DLD1 (cell line): ENCODE measurements around the gene RERE.

Experiments
- in situ Hi-C: cut with HindIII; loops from 2 replicates; pipeline ENCODE4 v1.10.0; 2017; ENCODE audit warnings: low sequenced_read_pairs

The RERE gene

GRCh38 chr1:8361198-8361849, 456.1 kb downstream of the RERE start:
- in situ Hi-C loops = no loop called here

DNA sequence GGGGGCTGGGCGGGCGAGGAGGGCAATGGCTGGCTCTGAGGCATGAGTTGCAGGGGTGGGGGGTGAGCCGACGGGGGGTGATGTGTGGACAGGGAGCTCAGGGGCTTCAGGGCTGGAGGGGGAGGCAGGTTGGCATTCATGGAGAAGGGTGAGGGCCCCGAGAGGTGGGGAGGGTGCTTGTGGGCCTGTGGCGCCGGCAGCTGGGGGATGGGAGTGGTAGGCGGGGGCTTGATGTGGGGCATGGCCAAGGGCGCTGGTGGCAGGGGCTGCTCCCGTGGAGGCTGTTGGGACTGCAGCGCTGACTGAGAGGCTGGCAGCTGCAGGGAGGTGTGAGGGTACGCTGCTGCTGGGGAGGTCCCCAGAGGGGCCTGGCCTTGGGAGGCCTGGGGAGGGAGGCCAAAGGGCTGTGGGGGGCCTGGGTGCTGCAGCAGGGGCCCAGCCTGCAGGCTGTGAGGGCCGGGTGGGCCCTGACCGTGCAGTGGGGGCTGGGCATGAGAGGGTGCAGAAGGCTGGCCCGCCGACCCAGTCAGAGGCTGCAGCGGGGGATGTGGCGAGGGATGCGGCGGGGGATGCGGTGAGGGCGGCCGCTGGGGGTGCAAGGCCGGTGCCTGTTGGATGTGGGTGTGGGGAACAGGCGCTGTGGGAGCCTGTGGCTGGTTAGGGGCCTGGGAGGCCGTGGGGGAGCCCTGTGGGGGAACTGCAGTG, 456.8 kb downstream of the RERE start:
- in situ Hi-C loops = no loop called here

- in situ Hi-C loops = no loop called here
Observed at GRCh38 chr1:8359617-8360481, 457.6 kb downstream of the RERE start.

- in situ Hi-C loops = no loop called here
Observed at GRCh38 chr1:8358897-8359616, 458.4 kb downstream of the RERE start.

GRCh38 chr1:8358241-8358896, 459.1 kb downstream of the RERE start:
- in situ Hi-C loops = no loop called here

DNA sequence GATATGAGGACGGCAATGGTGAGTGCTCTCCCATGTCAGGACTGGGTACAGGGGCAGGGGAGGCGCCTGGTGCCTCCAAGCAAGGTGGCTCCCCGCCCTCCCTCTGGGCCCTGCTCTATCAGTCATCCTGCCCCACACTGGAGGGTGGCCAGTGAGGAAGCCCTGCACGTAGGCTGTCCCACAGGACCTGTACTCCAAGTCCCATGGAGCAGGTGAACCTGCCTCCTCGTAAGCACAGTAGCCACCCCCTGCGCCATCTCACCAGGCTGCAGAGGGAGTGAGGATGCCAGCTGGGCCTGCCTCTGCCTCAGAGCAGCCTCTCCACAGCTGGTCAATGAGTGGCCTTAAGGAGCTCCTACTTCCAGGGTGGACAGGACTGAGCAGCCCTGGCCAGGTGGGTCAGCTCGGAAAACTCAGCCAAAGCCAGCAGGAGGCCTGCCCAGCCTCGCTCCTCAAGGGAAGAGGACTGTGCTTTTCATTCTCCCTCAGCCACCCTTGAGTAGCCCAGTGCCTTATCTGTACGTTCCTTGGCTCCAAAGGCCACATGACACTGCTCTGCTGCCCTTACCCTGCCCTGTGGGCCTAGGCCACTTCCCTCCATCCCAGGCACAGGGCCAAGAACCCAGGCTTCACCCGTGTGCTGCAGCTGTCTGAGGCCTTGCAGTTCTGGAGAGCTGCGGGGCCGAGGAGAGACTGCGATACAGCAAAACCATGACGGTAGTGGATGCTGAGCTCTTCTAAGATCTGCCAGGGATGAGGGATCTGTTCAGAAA, 459.9 kb downstream of the RERE start:
- in situ Hi-C loops = no loop called here

GRCh38 chr1:8356256-8357209, 460.9 kb downstream of the RERE start:
- in situ Hi-C loops = no loop called here

GRCh38 chr1:8355439-8356255, 461.8 kb downstream of the RERE start:
- in situ Hi-C loops = no loop called here

GRCh38 chr1:8354038-8354437, 463.4 kb downstream of the RERE start:
- in situ Hi-C loops = no loop called here

DNA sequence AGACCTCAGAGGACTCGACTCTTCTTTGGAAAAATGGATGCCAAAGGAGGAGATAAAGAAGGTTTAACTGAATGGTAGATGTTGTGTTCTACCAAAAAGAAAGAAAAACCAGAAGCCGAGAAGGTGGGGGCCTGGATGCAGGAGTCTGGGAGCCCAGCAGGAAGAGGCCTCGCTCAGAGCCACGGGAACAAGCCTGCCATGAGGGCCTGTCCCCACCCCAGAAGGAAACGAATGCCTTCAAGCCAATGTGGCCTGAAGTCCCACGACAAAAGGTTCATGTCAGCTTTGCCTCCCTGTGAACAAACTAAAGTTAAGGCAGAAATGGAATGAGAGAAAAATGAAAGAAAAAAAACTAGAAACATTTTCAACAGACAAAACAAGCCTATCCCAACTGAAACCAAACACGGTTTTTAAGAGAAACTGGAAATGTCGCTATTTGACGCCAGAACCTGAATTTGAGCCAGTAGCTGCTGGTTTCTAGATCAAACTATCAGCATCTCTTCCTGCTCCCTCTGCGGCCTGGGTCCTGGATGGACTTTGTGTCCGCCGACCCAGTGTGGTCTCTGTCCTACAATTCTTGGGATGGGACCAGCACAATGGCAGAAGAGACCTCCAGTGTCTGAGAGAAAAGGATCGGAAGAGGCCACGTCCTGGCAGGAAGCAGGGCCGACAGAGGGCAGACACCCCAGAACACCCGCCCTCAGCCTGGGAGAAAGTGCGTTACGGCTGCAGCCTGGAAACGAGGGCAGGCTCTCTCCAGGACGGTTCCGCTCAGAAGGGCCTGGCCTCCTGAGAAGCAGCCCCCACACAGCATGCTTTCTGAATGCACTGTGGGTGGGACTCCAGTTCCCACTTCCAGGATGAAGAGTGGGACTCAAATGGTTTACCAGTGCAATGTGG, 464.3 kb downstream of the RERE start:
- in situ Hi-C loops = no loop called here

DNA sequence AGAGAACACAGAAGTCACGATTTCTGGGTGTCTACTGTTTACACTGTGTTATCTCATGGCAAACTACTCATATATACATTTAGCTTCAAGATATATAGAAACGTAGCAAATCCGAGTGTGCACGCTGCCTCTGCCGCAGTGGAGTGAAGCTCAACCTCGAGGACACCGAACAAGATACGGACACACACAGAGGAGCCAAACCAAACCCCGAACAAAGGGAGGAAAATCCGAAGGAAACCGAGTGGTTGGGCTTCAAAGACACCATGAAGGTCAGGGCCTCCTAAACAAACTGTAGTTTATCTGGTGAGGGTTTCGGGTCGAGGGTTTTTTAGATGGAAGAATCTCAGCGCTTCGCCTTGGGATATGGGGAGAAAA, 465.0 kb downstream of the RERE start:
- in situ Hi-C loops = no loop called here

- in situ Hi-C loops = no loop called here
Observed at GRCh38 chr1:8351693-8352470, 465.6 kb downstream of the RERE start.

DNA sequence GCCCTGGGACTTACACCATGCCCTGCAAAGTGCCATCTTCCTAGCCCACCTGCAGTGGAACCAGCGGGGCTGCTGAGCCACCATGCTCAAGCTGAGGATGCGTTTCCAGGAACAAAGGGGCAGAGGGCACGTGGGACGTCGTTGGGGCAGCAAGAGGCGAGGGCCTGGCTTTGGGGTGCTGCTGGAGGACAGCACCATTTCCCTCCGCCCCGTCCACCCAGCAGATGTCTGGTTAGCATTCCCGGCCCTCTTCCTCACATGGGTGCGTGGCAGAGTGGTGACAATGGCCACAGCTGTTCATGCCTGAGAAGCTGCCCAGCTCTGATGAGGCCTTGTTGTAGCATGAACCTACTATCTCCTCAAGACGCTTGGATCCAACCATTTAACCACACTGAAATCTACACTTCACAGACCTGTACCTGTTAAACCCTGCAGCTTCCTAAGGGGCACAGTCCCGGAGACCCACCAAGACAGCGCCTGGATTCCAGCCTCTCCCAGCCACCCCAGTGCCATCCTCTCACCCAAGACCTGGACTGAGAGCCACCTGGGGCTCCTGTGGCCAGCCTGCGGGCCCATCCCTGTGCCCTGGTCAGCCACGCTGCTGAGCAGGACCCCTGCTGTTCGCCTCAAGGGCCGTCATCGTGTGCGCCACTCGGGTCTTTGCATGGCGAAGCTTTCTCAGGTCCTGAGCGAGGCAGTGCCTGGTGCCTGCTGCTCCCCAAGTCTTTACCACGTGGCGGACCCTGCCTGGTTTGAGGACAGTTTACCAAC, 466.3 kb downstream of the RERE start:
- in situ Hi-C loops = no loop called here

- in situ Hi-C loops = no loop called here
Observed at GRCh38 chr1:8349961-8350360, 467.5 kb downstream of the RERE start.

GRCh38 chr1:8349473-8349865, 468.0 kb downstream of the RERE start:
- in situ Hi-C loops = no loop called here
